Activated T-cell treated with anti-CD3 and anti-CD28 coated beads, Interleukin-2, amount 50 U/mL, for 1 hour (primary cell): ENCODE data around the gene ZC3H4.

Source experiments
- DNase-seq: peaks from one replicate; pipeline ENCODE4 v3.0.0-alpha.2; 2020

ZC3H4 gene

GRCh38 chr19:47018923-47019322, 94.7 kb downstream of the ZC3H4 start:
- DNase-seq, result no peak
